HK-2 (cell line): ENCODE data around the gene PITPNM1.
A peak's percentile ranks its signal among the peaks of the same experiment; 100 is the strongest.
"Not testable (repeated sequence)": the region's sequence is repeated elsewhere in the genome, so short reads cannot be mapped to it uniquely, and the experiment has no call there.

Experiments
- DNase-seq: peaks from one replicate; pipeline ENCODE4 v3.0.0-alpha.2; 2018; ENCODE audit not compliant: unreplicated experiment

PITPNM1 gene

DNA sequence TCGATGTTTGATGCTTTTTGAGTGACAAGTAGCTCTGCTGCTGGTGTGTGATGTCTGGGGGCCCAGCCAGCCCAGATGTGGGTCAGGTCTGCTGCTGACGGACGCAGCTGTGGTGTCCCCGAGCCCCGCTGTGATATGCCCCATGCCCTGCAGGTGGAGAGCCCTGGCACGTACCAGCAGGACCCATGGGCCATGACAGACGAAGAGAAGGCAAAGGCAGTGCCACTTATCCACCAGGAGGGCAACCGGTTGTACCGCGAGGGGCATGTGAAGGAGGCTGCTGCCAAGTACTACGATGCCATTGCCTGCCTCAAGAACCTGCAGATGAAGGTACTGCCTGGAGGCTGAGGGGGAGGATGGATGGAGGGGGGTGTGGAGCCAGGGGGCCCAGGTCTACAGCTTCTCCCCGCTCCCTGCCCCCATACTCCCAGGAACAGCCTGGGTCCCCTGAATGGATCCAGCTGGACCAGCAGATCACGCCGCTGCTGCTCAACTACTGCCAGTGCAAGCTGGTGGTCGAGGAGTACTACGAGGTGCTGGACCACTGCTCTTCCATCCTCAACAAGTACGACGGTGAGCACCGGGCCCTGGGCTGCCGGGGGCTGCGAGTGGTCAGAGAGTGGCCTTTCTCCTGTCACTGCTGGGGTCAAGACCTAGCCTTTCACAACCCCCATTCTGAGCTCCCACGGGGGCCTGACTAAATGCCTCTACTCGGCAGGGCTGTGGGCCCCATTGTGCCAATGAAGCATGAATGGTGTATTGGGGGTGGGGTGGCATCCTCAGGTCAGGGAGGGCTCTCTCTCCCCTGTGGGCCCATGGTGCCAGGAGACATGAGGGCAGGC, 15.1 kb downstream of the PITPNM1 start:
- no peak for DNase-seq

DNA sequence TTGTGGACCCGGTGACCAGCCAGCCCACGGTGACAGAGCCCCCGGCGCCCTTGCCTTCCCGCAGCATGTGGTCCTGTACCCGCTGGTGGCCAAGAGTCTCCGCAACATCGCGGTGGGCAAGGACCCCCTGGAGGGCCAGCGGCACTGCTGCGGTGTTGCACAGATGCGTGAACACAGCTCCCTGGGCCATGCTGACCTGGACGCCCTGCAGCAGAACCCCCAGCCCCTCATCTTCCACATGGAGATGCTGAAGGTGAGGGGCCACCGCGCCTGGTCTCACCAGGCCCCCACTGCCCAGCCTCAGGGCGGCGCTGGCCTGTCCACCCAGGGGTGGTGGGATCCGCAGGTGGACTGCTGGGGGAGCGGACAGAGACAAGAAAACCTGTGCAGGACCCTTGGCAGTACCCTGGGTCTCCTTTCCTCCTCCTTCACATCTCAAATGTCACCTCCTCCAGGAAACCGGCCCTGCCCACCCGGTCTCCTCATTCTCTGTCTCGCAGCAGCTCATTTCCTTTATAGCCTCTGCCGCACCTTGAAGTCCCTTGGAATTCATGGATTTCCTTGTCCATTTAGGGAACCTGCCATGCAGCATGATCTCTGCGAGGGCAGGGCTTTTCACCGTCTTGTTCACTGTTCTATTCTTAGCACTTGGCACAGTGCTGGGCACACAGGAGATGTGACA, 15.8 kb downstream of the PITPNM1 start:
- no peak for DNase-seq

DNA sequence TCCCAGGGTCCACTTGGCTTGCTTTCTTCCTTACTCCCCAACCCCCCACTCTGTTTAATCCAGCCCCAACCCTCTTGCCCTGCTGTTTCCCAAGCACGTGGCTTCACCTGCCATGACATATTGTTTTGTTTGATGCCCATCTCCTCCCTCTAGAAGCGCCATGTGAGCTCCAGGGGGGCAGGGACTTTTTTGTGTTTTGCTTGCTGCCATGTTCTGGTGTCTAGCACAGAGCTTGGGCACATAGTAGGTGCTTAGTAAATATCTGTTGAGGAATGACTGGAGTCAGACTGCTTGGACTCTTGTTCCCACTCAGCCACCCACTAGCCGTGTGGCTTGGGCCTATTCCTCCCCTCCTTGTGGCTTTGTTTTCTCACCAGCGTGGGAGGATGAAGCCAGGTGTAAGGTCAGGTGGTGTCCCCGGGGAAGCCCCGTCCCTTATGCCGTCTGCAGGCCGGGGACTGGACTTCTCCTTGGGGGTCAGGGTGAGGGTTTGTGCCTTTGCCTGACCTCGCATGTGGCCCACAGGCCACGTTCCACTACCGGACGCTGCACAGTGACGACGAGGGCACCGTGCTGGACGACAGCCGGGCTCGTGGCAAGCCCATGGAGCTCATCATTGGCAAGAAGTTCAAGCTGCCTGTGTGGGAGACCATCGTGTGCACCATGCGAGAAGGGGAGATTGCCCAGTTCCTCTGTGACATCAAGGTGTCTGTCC, 18.5 kb downstream of the PITPNM1 start:
- DNase-seq: no peak

DNA sequence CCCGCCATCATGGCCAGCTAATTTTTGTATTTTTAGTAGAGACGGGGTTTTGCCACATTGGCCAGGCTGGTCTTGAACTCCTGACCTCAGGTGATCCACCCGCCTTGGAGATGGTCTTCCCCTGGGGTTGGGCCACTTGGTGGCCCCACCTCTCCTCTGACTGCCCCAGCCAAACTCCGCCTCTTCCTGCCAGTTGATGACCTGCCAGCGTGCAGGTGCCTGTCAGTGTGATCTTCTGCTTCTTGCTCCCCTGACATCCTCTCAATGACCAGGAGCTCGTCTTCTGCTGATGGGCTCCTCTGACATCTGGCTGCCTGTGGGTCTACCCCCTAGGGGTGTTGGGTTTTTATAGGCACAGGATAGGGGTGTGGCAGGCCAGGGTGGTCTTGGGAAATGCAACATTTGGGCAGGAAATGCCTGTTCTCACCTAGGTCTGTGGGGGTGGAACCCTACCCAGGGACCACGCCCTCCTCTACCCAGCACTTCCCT, 19.2 kb downstream of the PITPNM1 start:
- not testable (repeated sequence) for DNase-seq

DNA sequence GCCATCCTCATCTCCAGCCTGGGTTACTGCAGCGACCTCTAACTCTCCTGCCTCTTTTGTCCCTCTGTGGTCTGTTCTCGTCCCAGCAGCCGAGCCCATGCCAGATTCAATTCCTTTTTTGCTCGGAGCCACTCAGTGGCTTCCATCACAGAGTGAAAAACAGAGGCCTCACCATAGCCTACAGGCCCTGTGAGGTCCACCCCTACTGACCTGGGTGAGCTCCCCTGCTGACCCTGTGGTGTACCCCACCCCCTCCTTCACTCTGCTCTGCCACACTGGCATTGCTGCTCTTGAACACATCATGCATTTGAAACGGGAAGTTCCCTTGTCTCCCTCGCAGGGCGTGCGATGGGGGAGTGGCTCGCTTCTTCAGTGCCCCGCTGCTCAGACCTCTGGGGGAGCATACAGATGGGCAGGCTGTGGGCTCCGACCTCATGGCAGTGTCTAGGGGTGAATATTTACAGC, 20.3 kb downstream of the PITPNM1 start:
- no peak for DNase-seq

DNA sequence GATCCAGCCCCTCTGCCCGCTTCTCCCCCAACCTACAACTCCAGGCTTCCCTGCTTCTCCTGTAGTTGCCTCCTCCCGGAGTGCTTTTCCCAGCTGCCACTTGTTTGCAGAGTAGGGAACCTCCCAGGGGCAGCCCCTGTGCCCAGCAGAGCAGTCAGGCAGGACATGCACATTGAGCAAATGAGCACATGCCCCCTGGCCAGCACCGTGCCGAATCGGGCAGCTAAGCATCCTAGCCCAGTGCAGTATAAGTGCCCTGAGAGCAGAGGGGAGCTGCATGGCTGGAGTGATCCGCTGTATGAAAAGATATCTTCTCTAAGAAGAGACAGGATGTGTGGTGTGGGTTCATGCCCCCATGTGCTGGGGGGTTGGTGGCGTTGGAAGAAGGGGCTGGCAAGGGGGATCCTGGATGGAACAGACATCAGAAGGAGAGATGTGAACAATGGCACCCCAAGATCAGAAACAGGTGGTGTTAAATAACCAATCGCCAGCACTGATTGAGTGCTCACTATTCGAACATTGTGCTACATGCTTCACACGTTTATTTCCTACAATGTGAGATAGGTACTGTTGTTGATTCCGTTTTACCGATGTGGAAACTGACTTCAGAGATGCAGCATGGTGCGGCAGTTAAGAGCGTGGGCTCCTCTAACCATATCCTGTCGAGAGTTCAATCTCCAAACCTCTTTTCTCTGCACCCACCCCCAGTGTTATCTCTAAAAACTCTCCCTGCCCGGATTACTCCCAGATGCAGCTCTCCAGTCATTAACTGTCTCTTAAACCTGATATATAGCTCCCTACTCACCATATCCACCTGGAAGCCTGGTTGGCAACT, 21.1 kb downstream of the PITPNM1 start:
- DNase-seq: peak; percentile 52

DNA sequence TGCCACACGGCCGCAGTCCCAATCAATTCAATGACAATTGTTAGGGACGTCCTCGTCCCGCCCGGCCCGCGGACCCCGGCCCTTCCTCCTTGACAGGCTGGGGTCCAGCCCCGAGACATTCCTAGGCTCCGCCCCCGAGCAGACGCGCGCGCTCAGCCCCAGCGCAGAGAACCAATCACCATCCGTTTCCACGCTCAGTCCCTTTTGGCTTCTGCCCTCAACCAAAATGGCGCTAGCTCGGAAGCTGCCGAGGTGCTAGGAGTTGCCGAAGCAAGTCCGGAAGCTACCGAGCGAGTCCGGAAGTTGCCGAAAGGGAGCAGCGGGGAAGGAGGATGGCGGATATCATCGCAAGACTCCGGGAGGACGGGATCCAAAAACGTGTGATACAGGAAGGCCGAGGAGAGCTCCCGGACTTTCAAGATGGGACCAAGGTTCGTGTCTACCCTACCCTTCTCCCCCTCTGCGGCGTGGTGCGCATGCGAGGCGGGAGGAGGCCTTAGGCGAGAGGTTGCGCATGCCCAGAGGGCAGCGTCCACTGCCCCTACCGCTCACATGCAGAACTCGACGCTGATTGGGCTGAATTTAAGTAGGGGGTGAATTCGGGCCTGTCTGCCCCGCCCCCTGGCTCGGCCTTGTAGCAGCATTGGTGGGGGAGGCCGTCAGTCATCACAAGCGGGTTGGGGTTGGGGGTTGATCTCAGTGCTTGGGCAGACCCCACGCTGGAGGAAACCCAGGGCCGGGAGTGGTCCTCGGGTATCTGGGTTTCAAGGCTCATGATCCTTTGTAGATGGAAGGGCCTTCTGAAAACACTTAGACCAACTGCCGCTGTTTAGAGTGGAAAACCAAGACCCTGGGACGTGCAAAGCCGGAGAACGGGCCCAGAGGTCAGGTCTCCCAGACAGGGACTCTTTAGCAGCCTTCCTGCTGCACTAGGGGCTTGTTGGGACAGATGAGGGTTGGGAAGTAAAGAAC, 22.1 kb downstream of the PITPNM1 start, which contains the start of gene AIP:
Gene AIP, plus strand, starts transcription at position 200 of the 972 bp plus-strand sequence. Its CDS starts 133 bp downstream, at position 333.
- peak; percentile 94 for DNase-seq

DNA sequence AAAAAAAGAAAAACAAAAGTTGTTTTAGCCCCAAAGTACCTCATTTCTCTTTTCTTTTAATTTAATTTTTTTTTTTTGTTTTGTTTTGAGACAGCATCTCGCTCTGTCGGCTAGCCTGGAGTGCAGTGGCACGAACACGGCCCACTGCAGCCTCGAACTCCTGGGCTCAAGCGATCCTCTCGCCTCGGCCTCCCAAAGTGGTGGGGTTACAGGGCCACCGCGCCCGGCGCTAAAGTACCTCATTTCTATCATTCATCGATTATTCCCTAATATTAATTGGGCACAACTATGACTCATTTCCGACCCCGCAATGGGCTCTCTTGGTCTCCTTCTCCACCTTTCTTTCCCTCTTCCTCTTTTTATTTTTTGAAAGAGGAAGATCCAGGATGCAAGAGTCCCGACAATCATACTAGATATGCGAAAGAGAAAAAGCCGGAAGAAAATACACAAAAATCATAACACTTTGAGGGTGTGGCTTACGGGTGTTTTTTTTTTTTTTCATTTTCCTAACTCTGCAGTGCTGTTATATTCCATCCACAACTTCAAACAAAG, 22.8 kb downstream of the PITPNM1 start:
- DNase-seq: no peak

DNA sequence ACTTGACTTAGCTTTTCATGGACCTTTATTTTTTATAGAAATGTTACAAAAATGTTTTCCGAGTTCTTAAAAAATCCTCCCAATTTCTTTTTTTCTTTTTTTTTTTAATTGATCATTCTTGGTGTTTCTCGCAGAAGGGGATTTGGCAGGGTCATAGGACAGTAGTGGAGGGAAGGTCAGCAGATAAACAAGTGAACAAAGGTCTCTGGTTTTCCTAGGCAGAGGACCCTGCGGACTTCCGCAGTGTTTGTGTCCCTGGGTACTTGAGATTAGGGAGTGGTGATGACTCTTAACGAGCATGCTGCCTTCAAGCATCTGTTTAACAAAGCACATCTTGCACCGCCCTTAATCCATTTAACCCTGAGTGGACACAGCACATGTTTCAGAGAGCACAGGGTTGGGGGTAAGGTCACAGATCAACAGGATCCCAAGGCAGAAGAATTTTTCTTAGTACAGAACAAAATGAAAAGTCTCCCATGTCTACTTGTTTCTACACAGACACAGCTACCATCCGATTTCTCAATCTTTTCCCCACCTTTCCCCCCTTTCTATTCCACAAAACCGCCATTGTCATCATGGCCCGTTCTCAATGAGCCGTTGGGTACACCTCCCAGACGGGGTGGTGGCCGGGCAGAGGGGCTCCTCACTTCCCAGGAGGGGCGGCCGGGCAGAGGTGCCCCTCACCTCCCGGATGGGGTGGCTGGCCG, 27.7 kb downstream of the PITPNM1 start:
- DNase-seq: not testable (repeated sequence)

DNA sequence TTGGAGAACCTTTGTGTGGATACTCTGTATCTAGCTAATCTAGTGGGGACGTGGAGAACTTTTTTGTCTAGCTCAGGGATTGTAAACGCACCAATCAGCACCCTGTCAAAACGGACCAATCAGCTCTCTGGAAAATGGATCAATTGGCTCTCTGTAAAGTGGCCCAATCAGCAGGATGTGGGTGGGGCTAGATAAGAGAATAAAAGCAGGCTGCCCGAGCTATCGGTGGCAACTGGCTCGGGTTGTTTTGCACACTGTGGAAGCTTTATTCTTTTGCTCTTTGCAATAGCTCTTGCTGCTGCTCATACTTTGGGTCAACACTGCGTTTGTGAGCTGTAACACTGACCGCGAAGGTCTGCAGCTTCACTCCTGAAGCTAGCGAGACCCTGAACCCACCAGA, 28.5 kb downstream of the PITPNM1 start:
- not testable (repeated sequence) for DNase-seq

DNA sequence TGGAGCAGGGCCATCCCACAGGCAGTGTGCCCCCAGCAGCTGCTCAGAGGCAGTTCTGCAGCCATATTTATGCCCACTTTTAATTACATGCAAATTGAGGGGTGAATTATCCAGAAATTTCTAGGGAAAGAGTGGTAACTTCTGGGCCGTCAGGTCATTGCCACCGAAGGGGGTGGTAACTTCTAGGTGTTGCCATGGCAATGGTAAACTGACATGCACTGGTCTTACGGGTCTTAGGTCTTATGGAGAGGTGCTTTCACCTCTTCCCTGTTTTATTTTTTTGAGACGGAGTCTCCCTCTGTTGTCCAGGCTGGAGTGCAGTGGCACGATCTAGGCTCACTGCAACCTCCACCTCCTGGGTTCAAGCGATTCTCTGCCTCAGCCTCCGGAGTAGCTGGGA, 32.3 kb downstream of the PITPNM1 start:
- DNase-seq: no peak

DNA sequence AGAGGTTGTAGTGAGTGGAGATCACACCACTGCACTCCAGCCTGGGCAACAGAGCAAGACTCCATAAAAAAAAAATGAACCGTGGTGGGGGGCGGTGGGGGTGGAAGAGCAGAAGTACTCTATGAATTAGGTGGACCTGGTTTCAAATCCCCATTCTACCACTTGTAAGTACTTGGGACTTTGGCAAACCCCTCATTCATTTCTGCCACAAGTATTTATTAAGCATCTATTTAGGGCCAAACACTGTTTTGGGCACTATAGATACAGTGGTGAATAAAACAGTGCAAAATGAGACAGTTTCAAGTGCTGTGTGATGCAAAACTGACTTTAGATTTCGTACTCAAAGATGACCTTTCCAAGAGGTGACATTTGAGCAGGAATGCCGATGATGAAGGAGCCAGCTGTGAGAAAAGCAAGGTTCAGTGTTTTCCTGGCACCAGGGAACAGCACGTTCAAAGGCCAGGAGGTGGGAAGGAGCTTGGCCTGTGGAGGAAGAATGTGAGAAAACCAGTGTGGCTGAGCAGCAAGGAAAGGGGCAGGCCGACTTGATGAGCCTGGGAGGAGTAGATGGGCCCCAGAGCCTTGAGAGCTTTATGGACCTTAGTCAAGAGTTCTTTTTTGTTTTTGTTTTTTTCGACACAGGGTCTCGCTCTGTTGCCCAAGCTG, 34.7 kb downstream of the PITPNM1 start:
- DNase-seq: no peak

DNA sequence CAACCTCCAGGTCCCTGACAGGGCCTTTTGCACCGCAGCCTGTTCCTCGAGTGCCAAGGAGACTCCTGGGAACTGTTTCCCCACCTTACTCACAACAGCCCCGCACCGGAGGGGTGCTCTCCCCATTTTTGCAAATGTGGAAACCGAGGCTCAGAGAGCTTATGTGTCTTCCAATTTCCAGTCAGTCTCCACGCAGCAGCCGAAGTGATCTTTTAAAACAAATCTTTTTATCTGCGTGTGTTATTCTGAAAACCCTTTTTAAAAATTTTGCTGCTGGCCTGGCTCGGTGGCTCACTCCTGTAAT, 35.7 kb downstream of the PITPNM1 start:
- no peak for DNase-seq

DNA sequence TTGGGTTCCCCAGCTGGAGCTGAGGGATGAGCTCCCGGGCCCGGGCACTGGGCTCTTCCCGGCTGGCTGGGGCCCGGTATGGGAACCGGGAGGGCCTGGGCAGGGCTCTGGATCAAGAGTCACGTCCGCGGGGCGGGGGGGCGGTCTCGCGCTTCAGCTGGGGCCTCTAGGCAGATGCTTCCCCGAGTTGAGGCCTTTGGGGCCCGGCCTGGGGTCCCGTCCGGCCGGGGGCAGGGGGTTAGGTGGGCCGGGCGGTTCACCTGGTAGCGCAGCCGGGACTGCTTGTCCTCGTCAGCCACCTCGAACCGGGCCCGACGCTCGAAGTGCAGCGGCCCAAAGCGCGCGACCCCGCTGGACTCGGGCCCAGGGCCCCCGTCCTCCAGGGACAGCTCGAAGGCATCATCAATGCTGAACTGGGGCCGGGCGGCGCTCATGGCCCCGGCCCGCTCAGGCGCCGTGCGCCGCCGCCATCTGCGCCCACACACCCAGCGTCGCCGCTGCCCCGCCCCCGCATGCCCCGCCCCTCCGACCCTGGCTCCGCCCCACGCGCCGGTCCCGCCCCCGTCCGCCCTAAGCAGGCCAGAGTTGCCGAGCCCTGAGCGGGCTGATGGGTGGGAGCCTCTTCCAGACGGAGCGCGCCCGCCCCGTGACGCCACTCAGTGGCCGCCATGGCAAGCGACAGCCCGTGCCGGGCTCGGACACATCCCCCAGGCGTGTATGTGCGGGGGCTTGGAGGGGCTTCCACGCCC, 36.2 kb downstream of the PITPNM1 start, which contains the start of gene TMEM134:
Gene TMEM134, minus strand, starts transcription at position 493 of the 749 bp plus-strand sequence. Its CDS starts 59 bp downstream, at position 434.
- peak; percentile 91 for DNase-seq

DNA sequence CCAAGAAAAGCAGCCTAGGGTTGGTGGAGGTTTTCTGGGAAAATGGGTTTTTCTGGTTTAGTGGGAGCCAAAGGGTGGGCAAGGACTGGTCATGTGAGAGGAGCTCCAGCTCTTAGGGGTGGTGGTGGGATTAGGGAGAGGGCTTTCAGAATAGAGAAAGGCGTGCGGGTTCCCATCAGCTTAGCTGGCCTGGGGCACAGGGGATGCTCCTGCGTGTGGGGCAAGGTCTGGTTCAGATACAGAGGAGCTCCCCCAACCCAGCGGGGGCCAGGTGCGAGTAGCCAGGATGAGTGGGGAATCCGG, 36.8 kb downstream of the PITPNM1 start:
- DNase-seq: no peak

DNA sequence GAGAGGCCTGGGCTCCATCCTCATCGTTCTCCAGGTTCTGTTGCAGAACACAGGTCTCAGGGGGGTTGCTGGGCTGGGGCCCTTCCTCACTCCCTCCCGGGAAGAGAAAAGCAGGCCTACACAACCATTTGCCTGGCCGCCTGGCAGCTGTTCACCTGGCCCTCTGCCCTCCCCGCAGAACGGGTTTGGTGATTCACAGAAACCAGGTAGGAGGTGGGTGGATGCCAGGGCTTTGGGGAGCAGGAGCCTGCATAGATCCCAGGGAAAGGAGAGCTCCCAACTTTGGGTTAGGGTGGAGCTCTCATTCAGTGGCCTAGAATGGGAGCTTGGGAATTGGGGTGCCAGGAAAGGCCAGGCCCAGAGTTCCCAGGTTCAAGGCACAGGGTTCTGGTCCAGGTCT, 37.1 kb downstream of the PITPNM1 start:
- peak; percentile 16 for DNase-seq

DNA sequence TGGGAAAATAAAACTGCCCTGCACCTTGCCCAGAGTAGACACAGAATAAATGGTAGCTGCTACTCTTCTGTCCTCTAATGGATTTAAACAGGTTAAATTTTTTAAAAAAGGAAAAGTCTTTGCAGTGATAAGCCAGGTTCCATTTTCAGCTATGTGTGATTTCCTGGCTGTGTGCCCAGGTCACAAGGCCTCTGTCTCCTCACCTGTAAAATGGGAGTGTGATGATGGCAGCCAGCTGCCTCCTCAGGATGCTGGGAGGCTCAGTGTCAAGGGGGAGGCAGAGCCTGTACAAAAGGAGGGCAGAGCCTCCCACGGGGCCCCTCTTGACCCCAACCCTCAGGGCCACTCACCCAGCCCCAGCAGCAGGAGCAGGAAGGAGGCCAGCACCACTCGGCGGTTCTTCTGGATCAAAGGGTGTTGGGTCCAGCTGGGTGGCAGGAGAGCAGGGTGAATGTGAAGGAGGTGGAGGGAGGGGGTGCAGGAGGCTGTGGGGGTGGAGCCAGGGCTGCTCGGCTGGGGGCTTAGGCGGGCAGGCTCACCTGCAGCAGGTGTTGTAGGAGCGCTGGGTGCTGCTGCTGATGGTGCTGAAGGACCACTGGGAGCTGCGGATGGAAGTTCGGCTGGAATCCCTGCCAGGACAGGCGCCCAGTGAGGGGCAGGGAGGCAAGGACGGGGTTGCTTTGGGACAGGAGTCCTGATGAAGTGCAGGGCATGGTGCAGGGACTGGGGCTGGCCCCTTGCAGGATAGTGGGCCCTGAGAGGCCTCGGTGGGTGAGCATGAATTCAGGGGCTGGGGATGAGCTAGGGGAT, 38.0 kb downstream of the PITPNM1 start:
- DNase-seq: no peak
